Neutrophil (primary cell): ENCODE results near the gene EIF5.

Experiments used
- H3K27ac ChIP-seq: fragments of 200-600 bp; sonication (generic); 2 replicates; pipeline ENCODE4 v1.5.1; 2016; ENCODE audit warnings: mild to moderate bottlenecking, moderate library complexity
- H3K27me3 ChIP-seq: fragments of 200-600 bp; sonication (generic); 2 replicates; pipeline ENCODE4 v1.6.0; 2016; ENCODE audit warnings: mild to moderate bottlenecking
- H3K36me3 ChIP-seq: fragments of 200-600 bp; sonication (generic); 2 replicates; pipeline ENCODE4 v1.5.1; 2017
- H3K4me1 ChIP-seq, 2 experiments: fragments of 200-600 bp in 1 of 2; sonication (generic) in 1 of 2; 1 replicate in 1 of 2; 2 replicates in 1 of 2; pipeline versions ENCODE4 v1.5.1 to v1.6.1; 2013 to 2016; ENCODE audit warnings: low read depth in 1 of 2, low read length in 1 of 2, mild to moderate bottlenecking in 1 of 2, moderate library complexity in 1 of 2; ENCODE audit not compliant: control insufficient read depth in 1 of 2, insufficient read depth in 1 of 2
- H3K4me3 ChIP-seq, 2 experiments: fragments of 200-600 bp in 1 of 2; sonication (generic) in 1 of 2; 1 replicate in 1 of 2; 2 replicates in 1 of 2; pipeline ENCODE4 v1.5.1; 2013 to 2016; ENCODE audit warnings: low read depth in 1 of 2, low read length in 1 of 2, mild to moderate bottlenecking in 1 of 2, moderate library complexity in 1 of 2
- H3K9me3 ChIP-seq: fragments of 200-600 bp; sonication (generic); 2 replicates; pipeline ENCODE4 v1.5.1; 2016
- CTCF ChIP-seq: fragments of 200-600 bp; sonication (generic); IDR thresholded peaks from 2 replicates; pipeline ENCODE4 v1.5.1; 2016; ENCODE audit warnings: antibody characterized with exemption

Gene EIF5

DNA sequence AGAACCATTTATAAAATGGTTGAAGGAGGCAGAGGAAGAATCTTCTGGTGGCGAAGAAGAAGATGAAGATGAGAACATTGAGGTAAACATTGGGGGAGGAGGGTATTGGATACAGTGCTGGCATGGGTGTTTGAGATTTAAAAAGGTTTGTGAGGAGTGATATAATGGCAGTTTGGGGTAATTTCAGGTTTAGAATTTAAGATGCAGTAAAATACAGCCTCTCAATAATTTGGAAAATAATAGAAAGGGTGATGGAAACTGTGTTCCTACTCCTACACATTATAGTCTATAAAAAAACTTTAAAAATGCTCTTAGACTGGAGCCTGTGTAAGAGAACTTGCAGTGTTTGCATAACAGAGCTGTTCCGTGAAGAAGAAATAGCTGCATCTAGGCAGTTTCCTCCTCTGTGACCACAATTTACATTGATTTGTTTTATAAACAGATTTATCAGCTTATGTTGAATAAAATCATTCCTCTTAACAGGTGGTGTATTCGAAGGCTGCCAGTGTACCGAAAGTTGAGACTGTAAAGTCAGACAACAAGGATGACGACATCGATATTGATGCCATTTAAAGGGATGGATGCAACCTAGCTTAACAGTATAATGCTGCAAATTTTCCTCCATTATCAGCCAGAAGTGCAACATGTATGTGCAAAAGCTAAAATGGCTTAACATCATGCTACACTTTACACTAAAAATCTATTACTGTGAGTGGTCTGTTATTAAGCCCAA lies 6.6 kb downstream of the EIF5 start:
- Histone ChIP-seq H3K4me1 (peaks cover 5 to 7% of the 10 kb centered on the region in 2 experiments), H3K4me3 (no peak overlapping the region), H3K9me3 (peaks cover 6% of the 10 kb centered on the region), H3K36me3 (peaks cover 97% of the 10 kb centered on the region), H3K27ac (peak overlapping the region; percentile 15), H3K27me3 (no peaks in the 10 kb centered on the region)
- no peak for TF ChIP-seq CTCF

DNA sequence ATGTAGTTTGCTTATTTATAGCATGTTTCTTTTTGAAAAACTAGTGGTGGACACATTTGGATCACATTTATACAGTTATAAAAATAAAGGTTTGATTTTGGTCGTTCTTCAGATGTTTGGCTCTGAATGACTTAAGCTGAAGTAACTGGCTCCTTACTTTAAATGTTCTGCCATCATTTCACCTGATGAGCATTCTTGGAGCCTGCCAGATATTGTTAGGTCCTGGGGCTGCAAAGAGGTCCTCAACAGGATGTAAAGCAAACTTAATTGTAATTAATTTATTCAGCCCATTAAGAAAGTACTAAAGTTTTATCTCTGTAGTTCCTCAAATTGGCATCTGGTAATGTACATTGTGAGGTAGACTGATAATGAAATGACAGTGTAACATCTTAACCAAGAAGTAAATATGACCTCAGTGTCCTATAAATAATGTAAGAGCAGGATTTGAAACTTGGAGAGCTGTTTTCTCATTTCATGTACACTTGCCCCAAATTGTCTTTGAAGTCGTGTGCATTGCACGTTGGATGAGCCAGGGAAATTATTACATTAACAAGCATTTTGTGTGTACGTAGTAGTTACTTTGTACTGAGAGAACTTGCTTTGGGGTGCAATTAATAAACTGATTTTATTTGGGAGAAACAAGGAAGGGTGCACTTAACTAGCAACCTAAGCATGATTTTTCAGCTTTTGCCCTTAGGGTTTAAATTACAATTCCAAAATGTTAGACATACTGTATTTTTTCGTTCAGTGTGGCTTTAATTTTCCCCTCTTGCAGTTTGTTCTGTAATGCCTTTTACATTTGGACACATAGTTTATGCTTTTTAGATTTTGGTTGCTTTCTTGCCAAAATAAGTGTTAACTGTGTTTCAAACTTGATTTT lies 7.5 kb downstream of the EIF5 start:
- H3K27me3 ChIP-seq = no peaks in the 10 kb centered on the region
- H3K4me1 ChIP-seq = no peaks in the 10 kb centered on the region
- peaks cover under 1% of the 10 kb centered on the region for H3K9me3 ChIP-seq
- no peak for TF ChIP-seq CTCF
- peak overlapping the region; percentile 26 for H3K27ac ChIP-seq
- H3K4me3 ChIP-seq = no peak overlapping the region
- peaks cover 89% of the 10 kb centered on the region for H3K36me3 ChIP-seq

GRCh38 chr14:103343164-103343879 lies 9.3 kb downstream of the EIF5 start:
- no peak for TF ChIP-seq CTCF
- H3K27ac ChIP-seq = peak overlapping the region; percentile 30
- peaks cover 70% of the 10 kb centered on the region for H3K36me3 ChIP-seq
- no peaks in the 10 kb centered on the region for H3K9me3 ChIP-seq
- no peaks in the 10 kb centered on the region for H3K27me3 ChIP-seq
- no peak overlapping the region for H3K4me3 ChIP-seq
- H3K4me1 ChIP-seq = no peaks in the 10 kb centered on the region

DNA sequence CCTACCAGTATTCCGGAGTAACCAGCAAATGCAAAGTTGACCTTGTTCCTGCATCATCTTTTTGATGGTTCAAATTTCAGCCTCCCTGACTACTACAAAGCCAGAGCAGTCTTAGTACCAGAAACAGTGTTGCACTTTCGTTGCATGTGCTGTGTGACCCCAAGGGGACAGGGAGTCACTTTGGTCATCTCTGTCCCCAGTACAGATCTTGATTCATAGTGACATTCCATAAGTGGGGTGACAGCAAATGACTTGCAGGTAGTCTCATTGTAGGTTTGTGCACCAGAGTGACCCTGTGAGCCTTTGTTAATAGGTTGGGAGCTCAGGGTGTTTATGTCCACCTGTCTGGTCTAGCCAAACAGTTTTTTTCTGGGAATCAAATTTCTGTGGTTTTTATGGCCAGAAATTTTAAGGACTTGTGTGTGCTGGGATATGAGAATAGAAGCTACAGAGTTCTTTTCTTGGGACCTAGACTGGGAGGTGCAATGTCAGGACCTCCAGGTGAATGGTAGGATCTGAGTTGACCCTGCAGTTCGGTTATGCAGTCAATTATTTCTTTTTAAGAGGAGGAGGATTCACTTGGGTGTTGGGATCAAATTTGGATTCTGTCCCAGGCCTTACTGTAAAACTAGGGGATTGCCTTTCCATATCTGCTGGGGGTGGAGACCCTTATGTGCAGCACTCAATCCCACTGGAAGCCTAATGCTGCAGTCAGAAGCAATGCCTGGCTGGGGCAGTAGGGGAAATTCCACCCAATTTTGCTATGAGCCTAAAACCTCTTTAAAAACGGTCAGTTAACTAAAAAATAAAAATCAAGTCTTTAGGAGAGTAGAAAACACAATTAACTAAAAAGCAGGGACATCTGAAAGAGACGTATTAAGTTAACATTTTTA lies 10.1 kb downstream of the EIF5 start:
- Histone ChIP-seq H3K4me1 (no peaks in the 10 kb centered on the region), H3K27me3 (no peaks in the 10 kb centered on the region), H3K9me3 (no peaks in the 10 kb centered on the region), H3K27ac (peak overlapping the region; percentile 30), H3K4me3 (no peak overlapping the region), H3K36me3 (peaks cover 62% of the 10 kb centered on the region)
- no peak for TF ChIP-seq CTCF

DNA sequence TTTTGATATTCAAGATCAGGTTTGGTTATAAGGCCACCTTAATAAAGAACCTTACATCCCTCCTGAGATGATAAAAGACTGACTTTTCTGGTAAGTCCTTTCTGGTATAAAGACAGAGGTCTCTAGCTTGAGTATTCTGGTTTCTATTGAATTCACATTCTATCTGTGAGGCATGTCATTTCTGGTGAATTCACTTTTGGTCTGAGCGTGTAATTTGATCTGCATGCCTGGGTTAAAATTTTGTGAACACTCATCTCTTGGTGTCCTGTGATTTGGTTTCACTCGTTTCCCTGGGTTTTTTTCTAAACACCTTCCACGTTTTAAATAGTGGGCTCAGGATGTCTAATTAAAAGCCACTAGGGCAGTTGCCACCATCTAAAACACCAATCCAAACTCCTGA lies 12.2 kb downstream of the EIF5 start:
- Histone ChIP-seq H3K9me3 (no peaks in the 10 kb centered on the region), H3K36me3 (peaks cover 41% of the 10 kb centered on the region), H3K4me1 (no peaks in the 10 kb centered on the region), H3K4me3 (no peak overlapping the region), H3K27me3 (no peaks in the 10 kb centered on the region), H3K27ac (no peak overlapping the region)
- TF ChIP-seq CTCF = no peak
